ENCODE data around the gene CAMTA1.

The CAMTA1 gene

GRCh38 chr1:6961905-6962477, 176.7 kb downstream of the CAMTA1 start:
- no peak for DNase-seq

- DNase-seq, result no peak
Observed at GRCh38 chr1:6962478-6962995, 177.3 kb downstream of the CAMTA1 start.

GRCh38 chr1:6962996-6963911, 178.0 kb downstream of the CAMTA1 start:
- DNase-seq, result no peak

GRCh38 chr1:6963912-6964307, 178.7 kb downstream of the CAMTA1 start:
- DNase-seq, result no peak

GRCh38 chr1:6965083-6965934, 180.1 kb downstream of the CAMTA1 start:
- no peak for DNase-seq

GRCh38 chr1:6965935-6966241, 180.6 kb downstream of the CAMTA1 start:
- no peak for DNase-seq

GRCh38 chr1:6966326-6966725, 181.1 kb downstream of the CAMTA1 start:
- no peak for DNase-seq

GRCh38 chr1:6967431-6968111, 182.3 kb downstream of the CAMTA1 start:
- DNase-seq, result no peak

GRCh38 chr1:6969106-6969505, 183.9 kb downstream of the CAMTA1 start:
- no peak for DNase-seq

- DNase-seq, result no peak
Observed at GRCh38 chr1:6969762-6970161, 184.5 kb downstream of the CAMTA1 start.

- no peak for DNase-seq
Observed at GRCh38 chr1:6970221-6970620, 185.0 kb downstream of the CAMTA1 start.

GRCh38 chr1:6971048-6971447, 185.8 kb downstream of the CAMTA1 start:
- DNase-seq, result no peak

GRCh38 chr1:6971699-6972098, 186.4 kb downstream of the CAMTA1 start:
- no peak for DNase-seq

- DNase-seq, result no peak
Observed at GRCh38 chr1:6972399-6972798, 187.1 kb downstream of the CAMTA1 start.

- DNase-seq, result no peak
Observed at GRCh38 chr1:6975331-6976043, 190.2 kb downstream of the CAMTA1 start.

GRCh38 chr1:6976044-6976375, 190.8 kb downstream of the CAMTA1 start:
- no peak for DNase-seq

GRCh38 chr1:6979003-6979613, 193.9 kb downstream of the CAMTA1 start:
- DNase-seq, result no peak

GRCh38 chr1:6981595-6981994, 196.3 kb downstream of the CAMTA1 start:
- no peak for DNase-seq

GRCh38 chr1:6982443-6982842, 197.2 kb downstream of the CAMTA1 start:
- DNase-seq, result no peak

GRCh38 chr1:6982860-6983259, 197.6 kb downstream of the CAMTA1 start:
- DNase-seq, result no peak

- no peak for DNase-seq
Observed at GRCh38 chr1:6984536-6984935, 199.3 kb downstream of the CAMTA1 start.

GRCh38 chr1:6984986-6985385, 199.7 kb downstream of the CAMTA1 start:
- no peak for DNase-seq
